Breast epithelium (tissue), 4 donors: ENCODE measurements around the gene FAM200A. TPM values are rescaled to one million over a fixed set of nuclear protein-coding genes. Genes with fewer than 3 reads are reported as not detected.
A peak's percentile ranks its signal among the peaks of the same experiment; 100 is the strongest.

ENCODE experiments used
- DNase-seq, 2 donors: peaks; one replicate each; pipeline ENCODE4 v3.0.0-alpha.2; 2019; ENCODE audit warnings: low spot score in 2 of 2
- H3K27ac ChIP-seq, 2 donors: fragments of 200-600 bp; sonication (generic) in 1 of 2; one replicate each; pipeline ENCODE4 v1.5.1; 2016 to 2019; ENCODE audit warnings: mild to moderate bottlenecking in 1 of 2
- H3K27me3 ChIP-seq, 2 donors: fragments of 200-600 bp; sonication (generic) in 1 of 2; one replicate each; pipeline versions ENCODE4 v1.5.1 to v1.6.0; 2017 to 2019; ENCODE audit warnings: control low read depth in 1 of 2, mild to moderate bottlenecking in 1 of 2
- H3K36me3 ChIP-seq: fragments of 200-600 bp; one replicate; pipeline ENCODE4 v1.5.1; 2019
- H3K4me1 ChIP-seq, 2 donors: fragments of 200-600 bp; sonication (generic); one replicate each; pipeline ENCODE4 v1.5.1; 2016 to 2019; ENCODE audit warnings: control low read depth in 1 of 2
- H3K4me3 ChIP-seq, 3 donors: fragments of 200-600 bp; sonication (generic); 1 replicate in 2 of 3; 2 replicates in 1 of 3; pipeline ENCODE4 v1.5.1; 2016 to 2019; ENCODE audit warnings: mild to moderate bottlenecking in 3 of 3, moderate library complexity in 2 of 3
- H3K9me3 ChIP-seq, 2 donors: fragments of 200-600 bp; sonication (generic) in 1 of 2; one replicate each; pipeline ENCODE4 v1.5.1; 2016 to 2019; ENCODE audit warnings: control low read depth in 1 of 2
- CTCF ChIP-seq, 3 donors: fragments of 450-650 bp; IDR thresholded peaks; one replicate each; pipeline ENCODE4 v1.5.1; 2016 to 2017; ENCODE audit warnings: antibody characterized with exemption in 3 of 3, mild to moderate bottlenecking in 3 of 3, moderate library complexity in 3 of 3
- POLR2A ChIP-seq: fragments of 450-650 bp; IDR thresholded peaks from one replicate; pipeline ENCODE4 v1.6.1; 2016; ENCODE audit warnings: antibody characterized with exemption, mild to moderate bottlenecking, moderate library complexity
- POLR2AphosphoS5 ChIP-seq, 3 donors: sonication (generic); formaldehyde crosslinking; IDR thresholded peaks; one replicate each; pipeline ENCODE4 v1.6.1; 2017; ENCODE audit warnings: antibody characterized with exemption in 3 of 3
- intact Hi-C: fragments of 100-400 bp; cut with DNase I; formaldehyde crosslinking; loops from one replicate; pipeline ENCODE4 v1.15.1; 2023; ENCODE audit warnings: low total_unique reads
- total RNA-seq, 3 donors: library from RNA; depleted of rRNA; stranded (reverse); fragments of >200 nt; gene quantifications; one replicate each; pipeline ENCODE4 v1.1.0, GENCODE V29; 2016

The FAM200A gene
- total RNA-seq, 3 donors from 2014 or later, result 2.6 to 10.2 (median 5.6) TPM

GRCh38 chr7:99540542-99540941, 11.4 kb downstream of the FAM200A start:
- Histone ChIP-seq H3K4me1 (no peaks in the 10 kb centered on the region), H3K27ac (no peak overlapping the region), H3K36me3 (no peaks in the 10 kb centered on the region), H3K4me3 (no peak overlapping the region), H3K27me3 (no peaks in the 10 kb centered on the region), H3K9me3 (peaks cover 70 to 78% of the 10 kb centered on the region in 2 donors)
- intact Hi-C loops, result no loop called here
- DNase-seq, result no peak
- TF ChIP-seq POLR2A (no peak), POLR2AphosphoS5 (IDR thresholded peaks at IDR 0.05) (no peak), CTCF (IDR thresholded peaks at IDR 0.05) (no peak)

- DNase-seq, result no peak
- H3K4me3 ChIP-seq, result no peak overlapping the region
- H3K27me3 ChIP-seq, result no peaks in the 10 kb centered on the region
- TF ChIP-seq CTCF (IDR thresholded peaks at IDR 0.05) (no peak), POLR2AphosphoS5 (IDR thresholded peaks at IDR 0.05) (no peak), POLR2A (no peak)
- H3K36me3 ChIP-seq, result no peaks in the 10 kb centered on the region
- intact Hi-C loops, result no loop called here
- H3K4me1 ChIP-seq, result no peaks in the 10 kb centered on the region
- peaks cover 73 to 88% of the 10 kb centered on the region in 2 donors for H3K9me3 ChIP-seq
- H3K27ac ChIP-seq, result no peak overlapping the region
Measured at GRCh38 chr7:99539213-99539811, 12.6 kb downstream of the FAM200A start.

GRCh38 chr7:99535667-99536066, 16.2 kb downstream of the FAM200A start:
- intact Hi-C loops, result no loop called here
- H3K36me3 ChIP-seq, result peaks cover 10% of the 10 kb centered on the region
- H3K27ac ChIP-seq, result no peak overlapping the region
- no peak for DNase-seq
- no peak for TF ChIP-seq POLR2AphosphoS5 (IDR thresholded peaks at IDR 0.05)
- TF ChIP-seq CTCF (IDR thresholded peaks at IDR 0.05), result no peak
- TF ChIP-seq POLR2A, result no peak
- no peaks in the 10 kb centered on the region for H3K4me1 ChIP-seq
- H3K9me3 ChIP-seq, result peaks cover 69 to 92% of the 10 kb centered on the region in 2 donors
- no peak overlapping the region for H3K4me3 ChIP-seq
- no peaks in the 10 kb centered on the region for H3K27me3 ChIP-seq

GRCh38 chr7:99531354-99531765, 20.6 kb downstream of the FAM200A start:
- Histone ChIP-seq H3K4me1 (no peaks in the 10 kb centered on the region), H3K27ac (no peak overlapping the region), H3K36me3 (peaks cover 10% of the 10 kb centered on the region), H3K9me3 (peaks cover 60 to 80% of the 10 kb centered on the region in 2 donors), H3K4me3 (peak overlapping the region in 1 of 3 donors; percentile 30), H3K27me3 (no peaks in the 10 kb centered on the region)
- TF ChIP-seq POLR2A (no peak), POLR2AphosphoS5 (IDR thresholded peaks at IDR 0.05) (no peak), CTCF (IDR thresholded peaks at IDR 0.05) (no peak)
- intact Hi-C loops, result no loop called here
- no peak for DNase-seq

GRCh38 chr7:99525713-99526440, 26.0 kb downstream of the FAM200A start:
- no peak overlapping the region for H3K27ac ChIP-seq
- H3K4me1 ChIP-seq, result no peaks in the 10 kb centered on the region
- H3K9me3 ChIP-seq, result peaks cover 18 to 29% of the 10 kb centered on the region in 2 donors
- H3K4me3 ChIP-seq, result no peak overlapping the region
- intact Hi-C loops, result no loop called here
- DNase-seq, result no peak
- no peaks in the 10 kb centered on the region for H3K36me3 ChIP-seq
- H3K27me3 ChIP-seq, result no peaks in the 10 kb centered on the region
- TF ChIP-seq CTCF (IDR thresholded peaks at IDR 0.05) (no peak), POLR2A (no peak), POLR2AphosphoS5 (IDR thresholded peaks at IDR 0.05) (no peak)
